ENCODE results near the gene AHSG. TPM values are rescaled to one million over a fixed set of nuclear protein-coding genes. Genes with fewer than 3 reads are reported as not detected.

The AHSG gene
- total and polyA plus RNA-seq, 3 donors from 2014 or later = 0.81 to 1.6 (median 1.5) TPM

GRCh38 chr3:186598108-186598784 is 14.6 kb upstream of the AHSG start:
- no peaks in the 10 kb centered on the region for H3K36me3 ChIP-seq (ENCODE audit: low read depth, missing control alignments)
- WGBS, 2 donors = 80 to 82% methylated on average over 11 of the region's 11 CpGs

GRCh38 chr3:186598794-186599141 is 14.1 kb upstream of the AHSG start:
- Histone ChIP-seq H3K4me3 (no peak overlapping the region), H3K4me1 (no peaks in the 10 kb centered on the region), H3K9me3 (no peaks in the 10 kb centered on the region), H3K27me3 (no peaks in the 10 kb centered on the region), H3K27ac (no peak overlapping the region), H3K36me3 (ENCODE audit: low read depth, missing control alignments) (no peaks in the 10 kb centered on the region)
- TF ChIP-seq CTCF (IDR thresholded peaks at IDR 0.05) (no peak), POLR2A (IDR thresholded peaks at IDR 0.05) (no peak)
- WGBS, 2 donors = 86 to 92% methylated on average over 4 of the region's 4 CpGs
- intact Hi-C loops (cut with DNase I; ENCODE audit: low total_unique reads) = no loop called here
- DNase-seq = no peak

More at GRCh38 chr3:186598108-186598784, 14.6 kb upstream of the AHSG start:
- Histone ChIP-seq H3K4me1 (no peaks in the 10 kb centered on the region), H3K27ac (no peak overlapping the region), H3K9me3 (no peaks in the 10 kb centered on the region), H3K27me3 (no peaks in the 10 kb centered on the region), H3K4me3 (no peak overlapping the region)
- DNase-seq = no peak
- intact Hi-C loops (cut with DNase I; ENCODE audit: low total_unique reads) = no loop called here
- TF ChIP-seq CTCF (IDR thresholded peaks at IDR 0.05) = no peak
- TF ChIP-seq POLR2A (IDR thresholded peaks at IDR 0.05) = no peak

- no peaks in the 10 kb centered on the region for H3K27me3 ChIP-seq
- no peaks in the 10 kb centered on the region for H3K9me3 ChIP-seq
- H3K36me3 ChIP-seq (ENCODE audit: low read depth, missing control alignments) = no peaks in the 10 kb centered on the region
- no peak for DNase-seq
- no peak overlapping the region for H3K4me3 ChIP-seq
- intact Hi-C loops (cut with DNase I; ENCODE audit: low total_unique reads) = no loop called here
- TF ChIP-seq POLR2A (IDR thresholded peaks at IDR 0.05) (no peak), CTCF (IDR thresholded peaks at IDR 0.05) (no peak)
- WGBS, 2 donors = 78 to 81% methylated on average over 12 of the region's 12 CpGs
- H3K4me1 ChIP-seq = no peaks in the 10 kb centered on the region
- H3K27ac ChIP-seq = no peak overlapping the region
These were observed 13.6 kb upstream of the AHSG start for GRCh38 chr3:186599142-186599784.

GRCh38 chr3:186599785-186600166 is 13.1 kb upstream of the AHSG start:
- Histone ChIP-seq H3K36me3 (ENCODE audit: low read depth, missing control alignments) (no peaks in the 10 kb centered on the region), H3K9me3 (no peaks in the 10 kb centered on the region), H3K4me3 (no peak overlapping the region), H3K27me3 (no peaks in the 10 kb centered on the region), H3K4me1 (no peaks in the 10 kb centered on the region), H3K27ac (no peak overlapping the region)
- WGBS, 2 donors = 91 to 93% methylated on average over 2 of the region's 2 CpGs
- intact Hi-C loops (cut with DNase I; ENCODE audit: low total_unique reads) = no loop called here
- TF ChIP-seq CTCF (IDR thresholded peaks at IDR 0.05) (no peak), POLR2A (IDR thresholded peaks at IDR 0.05) (no peak)
- DNase-seq = no peak

- H3K9me3 ChIP-seq = no peaks in the 10 kb centered on the region
- intact Hi-C loops (cut with DNase I; ENCODE audit: low total_unique reads) = no loop called here
- WGBS, 2 donors = 74 to 77% methylated on average over 3 of the region's 3 CpGs
- no peaks in the 10 kb centered on the region for H3K36me3 ChIP-seq (ENCODE audit: low read depth, missing control alignments)
- no peak overlapping the region for H3K27ac ChIP-seq
- no peak for DNase-seq
- TF ChIP-seq CTCF (IDR thresholded peaks at IDR 0.05) (no peak), POLR2A (IDR thresholded peaks at IDR 0.05) (no peak)
- no peaks in the 10 kb centered on the region for H3K27me3 ChIP-seq
- H3K4me1 ChIP-seq = no peaks in the 10 kb centered on the region
- H3K4me3 ChIP-seq = no peak overlapping the region
These were observed 12.0 kb upstream of the AHSG start for GRCh38 chr3:186600896-186601295.
